Vagina (tissue), 2 donors: ENCODE results near the gene PSMB10. TPM values are rescaled to one million over a fixed set of nuclear protein-coding genes. Genes with fewer than 3 reads are reported as not detected.

ENCODE experiments used
- DNase-seq, 2 donors: peaks; one replicate each; pipeline ENCODE4 v3.0.0-alpha.2; 2017; ENCODE audit errors: extremely low spot score in 2 of 2
- H3K27ac ChIP-seq: fragments of 200-600 bp; sonication (generic); one replicate; pipeline ENCODE4 v1.5.1; 2019
- H3K27me3 ChIP-seq: fragments of 200-600 bp; sonication (generic); one replicate; pipeline ENCODE4 v1.5.1; 2019
- H3K36me3 ChIP-seq, 2 donors: fragments of 200-600 bp; sonication (generic); one replicate each; pipeline ENCODE4 v1.5.1; 2017 to 2019
- H3K4me1 ChIP-seq: fragments of 200-600 bp; sonication (generic); one replicate; pipeline ENCODE4 v1.5.1; 2019
- H3K4me3 ChIP-seq, 2 donors: fragments of 200-600 bp; sonication (generic); 1 replicate in 1 of 2; 2 replicates in 1 of 2; pipeline ENCODE4 v1.5.1; 2016 to 2019
- H3K9me3 ChIP-seq: fragments of 200-600 bp; sonication (generic); one replicate; pipeline ENCODE4 v1.5.1; 2019
- POLR2A ChIP-seq, 2 donors: fragments of 450-650 bp; IDR thresholded peaks; one replicate each; pipeline ENCODE4 v1.6.1; 2017; ENCODE audit warnings: antibody characterized with exemption in 2 of 2, mild to moderate bottlenecking in 2 of 2, moderate library complexity in 2 of 2
- POLR2AphosphoS5 ChIP-seq, 2 donors: sonication (generic); formaldehyde crosslinking; IDR thresholded peaks; one replicate each; pipeline ENCODE4 v1.9.0; 2017; ENCODE audit warnings: antibody characterized with exemption in 2 of 2, mild to moderate bottlenecking in 2 of 2, low read depth in 1 of 2; ENCODE audit not compliant: insufficient read depth in 1 of 2
- intact Hi-C: fragments of 100-400 bp; cut with DNase I; formaldehyde crosslinking; loops from one replicate; pipeline ENCODE4 v1.15.1; 2023
- small RNA-seq: library from RNA; depleted of rRNA; stranded (forward); fragments of <200 nt; gene quantifications from one replicate; pipeline ENCODE3, GENCODE V24; 2016
- total RNA-seq: library from RNA; depleted of rRNA; stranded (reverse); fragments of >200 nt; gene quantifications from one replicate; pipeline ENCODE4 v1.2.3, GENCODE V29; 2016
- TF ChIP-seq, protein P1 (sequence below), 3 experiments: fragments of 450-650 bp in 2 of 3; fragments of 200-600 bp in 1 of 3; sonication (generic) in 1 of 3; IDR thresholded peaks; one replicate each; pipeline ENCODE4 v1.5.1; 2017 to 2019; ENCODE audit warnings: antibody characterized with exemption in 3 of 3, mild to moderate bottlenecking in 2 of 3, moderate library complexity in 2 of 3

The PSMB10 gene
- total RNA-seq, 1 donor from 2014 or later, result 45.2 TPM

DNA sequence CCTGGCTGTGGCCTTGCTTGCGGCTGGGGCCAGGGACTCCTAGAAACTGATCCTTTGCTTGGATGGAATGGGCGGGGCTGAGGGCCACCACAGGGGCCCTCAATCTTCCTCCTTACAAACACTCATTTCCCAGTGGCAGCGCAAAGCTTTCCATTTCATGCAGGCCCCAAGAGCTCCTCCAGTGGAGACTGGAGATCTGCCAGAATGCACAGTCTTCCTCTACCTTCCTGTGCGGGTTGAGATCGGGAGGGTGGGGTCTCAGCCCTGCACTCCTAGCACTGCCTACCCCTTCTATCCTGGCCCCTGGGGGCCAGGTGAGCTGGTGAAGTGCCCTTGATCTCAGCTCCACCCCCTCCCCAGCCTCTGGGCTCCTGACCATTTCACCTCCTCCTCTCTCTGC is 50.3 kb downstream of the PSMB10 start:
- Histone ChIP-seq H3K4me3 (no peak overlapping the region), H3K36me3 (peaks cover 0 to 25% of the 10 kb centered on the region in 2 donors), H3K27ac (no peak overlapping the region), H3K9me3 (no peaks in the 10 kb centered on the region), H3K27me3 (no peaks in the 10 kb centered on the region), H3K4me1 (peaks cover 12% of the 10 kb centered on the region)
- DNase-seq, result no peak
- intact Hi-C loops, result no loop called here
- TF ChIP-seq, protein P1, sequence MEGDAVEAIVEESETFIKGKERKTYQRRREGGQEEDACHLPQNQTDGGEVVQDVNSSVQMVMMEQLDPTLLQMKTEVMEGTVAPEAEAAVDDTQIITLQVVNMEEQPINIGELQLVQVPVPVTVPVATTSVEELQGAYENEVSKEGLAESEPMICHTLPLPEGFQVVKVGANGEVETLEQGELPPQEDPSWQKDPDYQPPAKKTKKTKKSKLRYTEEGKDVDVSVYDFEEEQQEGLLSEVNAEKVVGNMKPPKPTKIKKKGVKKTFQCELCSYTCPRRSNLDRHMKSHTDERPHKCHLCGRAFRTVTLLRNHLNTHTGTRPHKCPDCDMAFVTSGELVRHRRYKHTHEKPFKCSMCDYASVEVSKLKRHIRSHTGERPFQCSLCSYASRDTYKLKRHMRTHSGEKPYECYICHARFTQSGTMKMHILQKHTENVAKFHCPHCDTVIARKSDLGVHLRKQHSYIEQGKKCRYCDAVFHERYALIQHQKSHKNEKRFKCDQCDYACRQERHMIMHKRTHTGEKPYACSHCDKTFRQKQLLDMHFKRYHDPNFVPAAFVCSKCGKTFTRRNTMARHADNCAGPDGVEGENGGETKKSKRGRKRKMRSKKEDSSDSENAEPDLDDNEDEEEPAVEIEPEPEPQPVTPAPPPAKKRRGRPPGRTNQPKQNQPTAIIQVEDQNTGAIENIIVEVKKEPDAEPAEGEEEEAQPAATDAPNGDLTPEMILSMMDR (IDR thresholded peaks at IDR 0.05), result no peak
- TF ChIP-seq POLR2AphosphoS5 (IDR thresholded peaks at IDR 0.05; ENCODE audit: insufficient read depth in 1 of 2, low read depth in 1 of 2) (no peak), POLR2A (IDR thresholded peaks at IDR 0.05) (no peak)

DNA sequence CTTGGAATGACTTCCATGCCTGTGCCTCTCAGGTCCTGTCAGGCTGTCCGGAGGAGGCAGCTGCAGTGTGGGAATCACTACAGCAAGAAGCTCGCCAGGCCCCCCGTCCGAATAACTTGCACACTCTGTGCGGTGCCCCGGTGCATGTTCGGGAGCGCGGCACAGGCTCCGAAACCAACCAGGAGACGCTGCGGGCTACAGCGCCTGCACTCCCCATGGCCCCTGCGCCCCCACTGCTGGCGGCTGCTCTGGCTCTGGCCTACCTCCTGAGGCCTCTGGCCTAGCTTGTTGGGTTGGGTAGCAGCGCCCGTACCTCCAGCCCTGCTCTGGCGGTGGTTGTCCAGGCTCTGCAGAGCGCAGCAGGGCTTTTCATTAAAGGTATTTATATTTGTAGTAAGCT is 50.7 kb downstream of the PSMB10 start:
- Histone ChIP-seq H3K9me3 (no peaks in the 10 kb centered on the region), H3K27ac (no peak overlapping the region), H3K27me3 (no peaks in the 10 kb centered on the region), H3K4me1 (peaks cover 12% of the 10 kb centered on the region), H3K4me3 (no peak overlapping the region), H3K36me3 (peaks cover 0 to 29% of the 10 kb centered on the region in 2 donors)
- DNase-seq, result no peak
- intact Hi-C loops, result no loop called here
- no peak for TF ChIP-seq POLR2A (IDR thresholded peaks at IDR 0.05)
- TF ChIP-seq, protein P1 (IDR thresholded peaks at IDR 0.05), result no peak
- TF ChIP-seq POLR2AphosphoS5 (IDR thresholded peaks at IDR 0.05; ENCODE audit: insufficient read depth in 1 of 2, low read depth in 1 of 2), result no peak

DNA sequence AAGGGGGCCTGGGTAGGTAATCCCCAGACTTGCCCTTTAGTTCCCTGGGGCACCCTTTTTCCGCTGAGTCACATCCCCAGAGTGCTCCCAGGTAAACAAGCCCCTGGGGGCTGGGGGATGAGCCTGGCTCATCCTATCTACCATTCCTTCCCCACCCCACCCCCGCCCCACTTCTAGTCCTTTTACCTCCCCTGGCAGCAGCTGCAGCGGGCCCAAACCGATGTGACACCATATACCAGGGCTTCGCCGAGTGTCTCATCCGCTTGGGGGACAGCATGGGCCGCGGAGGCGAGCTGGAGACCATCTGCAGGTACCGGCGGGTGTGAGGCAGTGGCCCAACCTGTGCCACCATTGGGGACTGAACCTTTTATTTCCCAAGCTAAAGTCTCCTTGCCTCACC is 51.1 kb downstream of the PSMB10 start:
- no peak overlapping the region for H3K27ac ChIP-seq

DNA sequence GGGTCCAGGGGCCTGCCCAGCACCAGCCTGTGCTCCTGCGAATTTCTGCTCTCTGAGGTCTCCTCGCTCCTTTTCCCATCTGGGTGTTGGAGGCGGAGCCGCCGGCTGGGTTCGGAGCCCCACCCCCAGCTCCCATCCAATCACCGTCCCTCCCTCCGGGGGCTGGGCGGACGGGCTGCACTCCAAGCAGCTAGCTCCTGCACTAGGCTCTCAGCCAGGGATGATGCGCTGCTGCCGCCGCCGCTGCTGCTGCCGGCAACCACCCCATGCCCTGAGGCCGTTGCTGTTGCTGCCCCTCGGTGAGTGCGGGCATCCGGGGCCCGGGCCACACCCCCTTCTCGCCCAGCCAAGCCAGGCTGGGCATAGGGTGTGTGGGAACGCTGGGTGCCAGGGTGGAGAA is 52.0 kb downstream of the PSMB10 start, which contains the start of gene NRN1L:
Gene NRN1L, plus strand, starts transcription at position 202 of the 400 bp plus-strand sequence. Its CDS starts 19 bp downstream, at position 221.
- TF ChIP-seq POLR2AphosphoS5 (IDR thresholded peaks at IDR 0.05; ENCODE audit: insufficient read depth in 1 of 2, low read depth in 1 of 2) (peak; percentile 27 to 51), POLR2A (IDR thresholded peaks at IDR 0.05) (no peak)
- DNase-seq, result peak in 1 of 2 donors; percentile 87

More for the DNA sequence above, 51.1 kb downstream of the PSMB10 start:
- H3K9me3 ChIP-seq, result no peaks in the 10 kb centered on the region
- DNase-seq, result no peak
- peaks cover 12% of the 10 kb centered on the region for H3K4me1 ChIP-seq
- H3K4me3 ChIP-seq, result no peak overlapping the region
- no peaks in the 10 kb centered on the region for H3K27me3 ChIP-seq
- TF ChIP-seq, protein P1 (IDR thresholded peaks at IDR 0.05), result no peak
- TF ChIP-seq POLR2A (IDR thresholded peaks at IDR 0.05), result no peak
- TF ChIP-seq POLR2AphosphoS5 (IDR thresholded peaks at IDR 0.05; ENCODE audit: insufficient read depth in 1 of 2, low read depth in 1 of 2), result no peak
- peaks cover 0 to 33% of the 10 kb centered on the region in 2 donors for H3K36me3 ChIP-seq
- intact Hi-C loops, result no loop called here

More for the DNA sequence above, 52.0 kb downstream of the PSMB10 start, which contains the start of gene NRN1L:
- peak within 1 kb of the TSS; percentile 30 for H3K27ac ChIP-seq
- peak within 1 kb of the TSS in 1 of 2 donors; percentile 0 for H3K4me3 ChIP-seq
- H3K4me1 ChIP-seq, result peaks cover 12% of the 10 kb centered on the region
- intact Hi-C loops, result loop anchor here (5.0 kb wide), 1 partner anchor 43 kb away; no protein-coding TSS in a partner anchor
- H3K36me3 ChIP-seq, result peaks cover 0 to 42% of the 10 kb centered on the region in 2 donors
- no peaks in the 10 kb centered on the region for H3K27me3 ChIP-seq
- H3K9me3 ChIP-seq, result no peaks in the 10 kb centered on the region

Small RNA genes within 50 kb of the gene (small RNA-seq; reads per million reads assigned to genes)
- not detected for gene NRN1L

Other genes starting within 250 kb of the PSMB10 start
- gene GFOD2, start 217.5 kb downstream of the PSMB10 start, total RNA-seq, result 32.7 TPM
- 17.9 TPM for gene RANBP10, start 130.3 kb downstream of the PSMB10 start, total RNA-seq
- gene TSNAXIP1, start 130.0 kb downstream of the PSMB10 start, total RNA-seq, result not detected
- gene THAP11, start 94.5 kb downstream of the PSMB10 start, total RNA-seq, result 50.6 TPM
- 131 TPM for gene NUTF2, start 89.9 kb downstream of the PSMB10 start, total RNA-seq
- 57.7 TPM for gene CENPT, start 89.2 kb downstream of the PSMB10 start, total RNA-seq
- 71.9 TPM for gene EDC4, start 63.8 kb downstream of the PSMB10 start, total RNA-seq
- gene NRN1L, start 52.0 kb downstream of the PSMB10 start, total RNA-seq, result not detected
- 17.4 TPM for gene PSKH1, start 43.6 kb downstream of the PSMB10 start, total RNA-seq
- 3.2 TPM for gene CTRL, start 5.0 kb downstream of the PSMB10 start, total RNA-seq
- gene LCAT, start 7.3 kb upstream of the PSMB10 start, total RNA-seq, result 33.4 TPM
- gene SLC12A4, start 31.8 kb upstream of the PSMB10 start, total RNA-seq, result 43.2 TPM
- not detected for gene DPEP3, start 43.6 kb upstream of the PSMB10 start, total RNA-seq
- gene DPEP2, start 62.6 kb upstream of the PSMB10 start, total RNA-seq, result 2.0 TPM
- gene DPEP2NB, start 79.1 kb upstream of the PSMB10 start, total RNA-seq, result not detected
- gene DDX28, start 86.4 kb upstream of the PSMB10 start, total RNA-seq, result 17.7 TPM
- 11.5 TPM for gene DUS2, start 86.4 kb upstream of the PSMB10 start, total RNA-seq
- 51.8 TPM for gene NFATC3, start 148.5 kb upstream of the PSMB10 start, total RNA-seq